ENCODE data around the gene EIF1. TPM values are rescaled to one million over a fixed set of nuclear protein-coding genes. Genes with fewer than 3 reads are reported as not detected.

The EIF1 gene
- total RNA-seq, 1 experiment from 2014 or later, result 651 TPM

DNA sequence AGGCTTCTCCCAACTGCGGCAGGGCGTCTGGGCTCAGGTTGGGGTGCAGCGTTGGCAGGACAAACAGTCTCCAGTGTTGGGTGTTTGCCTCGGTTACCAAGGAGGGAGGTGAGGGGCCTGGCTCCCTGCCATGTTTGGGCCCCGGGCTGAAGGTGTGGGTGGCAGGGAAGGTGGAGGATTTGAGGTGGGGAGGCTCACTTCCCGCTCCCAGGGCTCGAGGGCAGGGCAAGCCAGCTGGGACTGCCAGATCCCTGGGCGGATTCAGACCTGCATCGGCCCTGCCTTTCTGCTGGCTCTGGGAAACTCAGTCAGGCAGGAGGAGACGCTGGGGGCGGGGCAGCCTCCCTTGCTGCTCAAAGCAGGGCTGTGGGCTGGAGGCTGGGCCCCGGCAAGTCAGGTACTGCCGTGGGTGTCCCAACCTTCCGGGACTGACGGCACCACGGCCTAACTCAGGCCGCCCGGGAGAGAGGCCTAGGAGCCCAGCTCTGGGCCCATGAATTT is 33.0 kb upstream of the EIF1 start:
- Histone ChIP-seq H3K23ac (ENCODE audit: insufficient read length, low read depth, low read length) (no peak overlapping the region), H3K27me3 (ENCODE audit: insufficient read depth, low read length) (no peaks in the 10 kb centered on the region), H3K27ac (ENCODE audit: insufficient read length, low read depth, low read length) (no peak overlapping the region), H3K56ac (ENCODE audit: insufficient read length, low read depth, low read length) (no peak overlapping the region), H3K4ac (ENCODE audit: low read depth, low read length) (no peak overlapping the region), H3K4me2 (ENCODE audit: insufficient read depth, insufficient read length, low read length) (no peak overlapping the region), H3K79me1 (ENCODE audit: insufficient read depth, low read depth, low read length, poor library complexity, severe bottlenecking) (no peaks in the 10 kb centered on the region), H2BK20ac (ENCODE audit: low read depth, low read length, poor library complexity, severe bottlenecking) (no peak overlapping the region), H4K8ac (replicated peaks; ENCODE audit: insufficient read length, low read depth, low read length) (no peak overlapping the region), H2BK5ac (ENCODE audit: insufficient read length, low read length) (no peak overlapping the region), H4K5ac (ENCODE audit: insufficient read length, low read depth, low read length) (no peak overlapping the region), H3K14ac (ENCODE audit: insufficient read depth, low read length) (peak overlapping the region; percentile 79), H2AFZ (ENCODE audit: low read length) (no peak overlapping the region), H3K79me2 (ENCODE audit: insufficient read depth, low read length) (no peaks in the 10 kb centered on the region), H2BK12ac (ENCODE audit: insufficient read length, low read depth, low read length) (peak overlapping the region; percentile 37), H2BK120ac (ENCODE audit: low read depth, low read length, poor library complexity, severe bottlenecking) (no peak overlapping the region), H4K20me1 (ENCODE audit: control insufficient read depth, insufficient read depth, insufficient read length) (no peaks in the 10 kb centered on the region), H3T11ph (ENCODE audit: low read length) (no peak overlapping the region), H2BK15ac (ENCODE audit: low read depth, low read length) (no peak overlapping the region), H3K9me3 (ENCODE audit: control insufficient read depth, low read depth, low read length) (no peaks in the 10 kb centered on the region), H3K18ac (ENCODE audit: insufficient read length, low read depth, low read length) (peak overlapping the region; percentile 82), H3K4me1 (ENCODE audit: insufficient read depth, low read length) (no peaks in the 10 kb centered on the region), H3K9ac (ENCODE audit: extremely low read depth, insufficient read length, low read length) (no peak overlapping the region), H3K23me2 (ENCODE audit: insufficient read length, low read depth, low read length, poor library complexity, severe bottlenecking) (no peaks in the 10 kb centered on the region), H4K91ac (ENCODE audit: insufficient read length, low read depth, low read length) (no peak overlapping the region), H2AK5ac (ENCODE audit: insufficient read length, low read length) (no peak overlapping the region)
- Mint-ChIP-seq H3K4me3 (no peak overlapping the region; a peak in 1 of 5 replicates), H3K4me1 (peaks cover 9 to 18% of the 10 kb centered on the region in 2 experiments), H3K27me3 (ENCODE audit: low read depth) (peaks cover 3% of the 10 kb centered on the region), H3K36me3 (ENCODE audit: insufficient read depth in 1 of 3, low read depth in 3 of 3) (no peaks in the 10 kb centered on the region; a peak in 1 of 7 replicates), H3K9me3 (no peaks in the 10 kb centered on the region), H3K27ac (peak overlapping the region in 1 of 3 experiments; percentile 44; a peak in 2 of 7 replicates)
- DNase-seq, result peak; percentile 85
- WGBS (ENCODE audit: extremely low coverage, insufficient read length, low lambda C conversion rate), result no CpG with 5 or more reads among the region's 18 CpGs
- TF ChIP-seq CTCF (conservative IDR thresholded peaks at IDR 0.05), result no peak
